Astrocyte (in vitro differentiated cells and primary cell): ENCODE data around the gene PARD3B. TPM values are rescaled to one million over a fixed set of nuclear protein-coding genes. Genes with fewer than 3 reads are reported as not detected.
A peak's percentile ranks its signal among the peaks of the same experiment; 100 is the strongest.

Experiments used
- DNase-seq: peaks from one replicate; pipeline ENCODE4 v3.0.0-alpha.2; 2010; ENCODE audit warnings: low read depth
- FAIRE-seq: peaks from 2 replicates; lab custom pipeline; 2011; peaks lifted over from hg19 to GRCh38; lab: Jason Lieb, UNC
- H2AFZ ChIP-seq: 2 replicates; pipeline ENCODE4 v1.6.0; 2012; ENCODE audit warnings: low read depth, low read length, inconsistent platforms
- H3K27ac ChIP-seq: 2 replicates; pipeline ENCODE4 v1.5.1; 2011; ENCODE audit warnings: low read depth, low read length, inconsistent platforms
- H3K27me3 ChIP-seq: 2 replicates; pipeline ENCODE4 v1.6.0; 2011; ENCODE audit warnings: low read length, inconsistent platforms; ENCODE audit not compliant: insufficient read depth
- H3K36me3 ChIP-seq: 2 replicates; pipeline ENCODE4 v1.5.1; 2011; ENCODE audit warnings: low read length, inconsistent platforms; ENCODE audit not compliant: insufficient read depth
- H3K4me1 ChIP-seq: 2 replicates; pipeline ENCODE4 v1.5.1; 2011; ENCODE audit warnings: low read length, inconsistent platforms; ENCODE audit not compliant: insufficient read depth
- H3K4me2 ChIP-seq: 2 replicates; pipeline ENCODE4 v1.6.0; 2012; ENCODE audit warnings: low read length, inconsistent platforms
- H3K4me3 ChIP-seq: 2 replicates; pipeline ENCODE4 v1.5.1; 2011; ENCODE audit warnings: low read depth, mild to moderate bottlenecking, low read length, inconsistent platforms; ENCODE audit not compliant: insufficient read depth
- H3K79me2 ChIP-seq: 2 replicates; pipeline ENCODE4 v1.6.0; 2012; ENCODE audit warnings: mild to moderate bottlenecking, low read length, inconsistent platforms; ENCODE audit not compliant: insufficient read depth
- H3K9ac ChIP-seq: 2 replicates; pipeline ENCODE4 v1.6.0; 2012; ENCODE audit warnings: mild to moderate bottlenecking, low read length, inconsistent platforms
- H3K9me3 ChIP-seq: 2 replicates; pipeline ENCODE4 v1.5.1; 2012; ENCODE audit warnings: low read depth, mild to moderate bottlenecking, low read length, inconsistent platforms; ENCODE audit not compliant: insufficient read depth
- H4K20me1 ChIP-seq: 2 replicates; pipeline ENCODE4 v1.6.0; 2012; ENCODE audit warnings: low read length, inconsistent platforms; ENCODE audit not compliant: insufficient read depth
- H3K27ac Mint-ChIP-seq: one replicate; pipeline ENCODE4 v1.8.0; 2021; ENCODE audit warnings: mild to moderate bottlenecking, mixed read lengths; ENCODE audit not compliant: unreplicated experiment
- H3K27me3 Mint-ChIP-seq: one replicate; pipeline ENCODE4 v1.8.0; 2021; ENCODE audit warnings: low read depth, mixed read lengths; ENCODE audit not compliant: unreplicated experiment
- H3K36me3 Mint-ChIP-seq: one replicate; pipeline ENCODE4 v1.8.0; 2021; ENCODE audit warnings: low read depth, mixed read lengths; ENCODE audit not compliant: unreplicated experiment
- H3K4me1 Mint-ChIP-seq: one replicate; pipeline ENCODE4 v1.8.0; 2021; ENCODE audit warnings: low read depth, mixed read lengths; ENCODE audit not compliant: unreplicated experiment
- H3K4me3 Mint-ChIP-seq: one replicate; pipeline ENCODE4 v1.8.0; 2021; ENCODE audit warnings: mild to moderate bottlenecking, moderate library complexity, mixed read lengths; ENCODE audit not compliant: unreplicated experiment
- H3K9me3 Mint-ChIP-seq: one replicate; pipeline ENCODE4 v1.8.0; 2021; ENCODE audit warnings: mild to moderate bottlenecking, mixed read lengths; ENCODE audit not compliant: unreplicated experiment
- EZH2 ChIP-seq: IDR thresholded peaks from 2 replicates; pipeline ENCODE4 v1.6.1; 2012; ENCODE audit warnings: mild to moderate bottlenecking, low read length, inconsistent platforms; ENCODE audit not compliant: insufficient read depth
- total RNA-seq: library from RNA; stranded (reverse); gene quantifications from 2 replicates; pipeline ENCODE4 v1.2.1, GENCODE V29; 2021
- TF ChIP-seq, protein P1 (sequence below): IDR thresholded peaks from 2 replicates; pipeline ENCODE4 v1.5.1; 2011; ENCODE audit warnings: low read depth, mild to moderate bottlenecking, inconsistent platforms, low read length, moderate library complexity; ENCODE audit not compliant: insufficient read depth

The PARD3B gene
- total RNA-seq, 1 donor from 2014 or later = 6.5 TPM

GRCh38 chr2:204842661-204843485, 297.6 kb downstream of the PARD3B start:
- peaks cover 1% of the 10 kb centered on the region for H3K9me3 Mint-ChIP-seq
- no peak overlapping the region for H3K4me3 Mint-ChIP-seq
- no peaks in the 10 kb centered on the region for H3K36me3 ChIP-seq
- peak overlapping the region; percentile 44 for H2AFZ ChIP-seq
- peaks cover 18% of the 10 kb centered on the region for H3K4me1 ChIP-seq
- no peaks in the 10 kb centered on the region for H3K36me3 Mint-ChIP-seq
- peak overlapping the region; percentile 72 for H3K27ac ChIP-seq
- peak overlapping the region; percentile 84 for H3K4me2 ChIP-seq
- TF ChIP-seq EZH2 = no peak
- TF ChIP-seq, protein P1, sequence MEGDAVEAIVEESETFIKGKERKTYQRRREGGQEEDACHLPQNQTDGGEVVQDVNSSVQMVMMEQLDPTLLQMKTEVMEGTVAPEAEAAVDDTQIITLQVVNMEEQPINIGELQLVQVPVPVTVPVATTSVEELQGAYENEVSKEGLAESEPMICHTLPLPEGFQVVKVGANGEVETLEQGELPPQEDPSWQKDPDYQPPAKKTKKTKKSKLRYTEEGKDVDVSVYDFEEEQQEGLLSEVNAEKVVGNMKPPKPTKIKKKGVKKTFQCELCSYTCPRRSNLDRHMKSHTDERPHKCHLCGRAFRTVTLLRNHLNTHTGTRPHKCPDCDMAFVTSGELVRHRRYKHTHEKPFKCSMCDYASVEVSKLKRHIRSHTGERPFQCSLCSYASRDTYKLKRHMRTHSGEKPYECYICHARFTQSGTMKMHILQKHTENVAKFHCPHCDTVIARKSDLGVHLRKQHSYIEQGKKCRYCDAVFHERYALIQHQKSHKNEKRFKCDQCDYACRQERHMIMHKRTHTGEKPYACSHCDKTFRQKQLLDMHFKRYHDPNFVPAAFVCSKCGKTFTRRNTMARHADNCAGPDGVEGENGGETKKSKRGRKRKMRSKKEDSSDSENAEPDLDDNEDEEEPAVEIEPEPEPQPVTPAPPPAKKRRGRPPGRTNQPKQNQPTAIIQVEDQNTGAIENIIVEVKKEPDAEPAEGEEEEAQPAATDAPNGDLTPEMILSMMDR = no peak
- peak overlapping the region; percentile 95 for H3K27ac Mint-ChIP-seq
- H3K27me3 Mint-ChIP-seq = no peaks in the 10 kb centered on the region
- peak overlapping the region; percentile 66 for H3K9ac ChIP-seq
- DNase-seq = peak; percentile 92
- H4K20me1 ChIP-seq = no peaks in the 10 kb centered on the region
- no peaks in the 10 kb centered on the region for H3K9me3 ChIP-seq
- H3K4me1 Mint-ChIP-seq = peaks cover 17% of the 10 kb centered on the region
- peak overlapping the region; percentile 43 for H3K4me3 ChIP-seq
- H3K27me3 ChIP-seq = no peaks in the 10 kb centered on the region
- peak; percentile 100 for FAIRE-seq
- no peaks in the 10 kb centered on the region for H3K79me2 ChIP-seq

DNA sequence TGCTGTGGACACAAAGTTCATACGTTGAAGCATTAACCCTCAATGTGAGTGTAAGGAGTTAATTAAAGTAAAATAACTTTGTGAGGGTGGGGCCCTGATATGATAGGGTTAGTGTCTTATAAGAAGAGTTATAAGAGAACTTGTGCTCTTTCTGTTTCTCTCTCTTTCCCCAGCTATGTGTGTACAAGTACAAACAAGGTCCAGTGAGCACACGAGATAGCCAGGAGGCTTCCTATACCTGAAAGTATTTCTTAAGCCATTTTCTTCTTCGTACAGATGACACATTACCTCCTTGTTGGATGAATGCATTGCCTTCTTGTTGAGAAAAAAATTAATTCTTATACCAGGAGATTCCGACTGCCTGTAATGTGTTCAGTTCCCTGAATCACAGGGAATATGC, 301.2 kb downstream of the PARD3B start:
- Histone ChIP-seq H3K4me3 (no peak overlapping the region), H3K79me2 (no peaks in the 10 kb centered on the region), H3K4me2 (no peak overlapping the region), H3K4me1 (peaks cover 18% of the 10 kb centered on the region), H2AFZ (no peak overlapping the region), H4K20me1 (no peaks in the 10 kb centered on the region), H3K36me3 (no peaks in the 10 kb centered on the region), H3K27me3 (no peaks in the 10 kb centered on the region), H3K9me3 (no peaks in the 10 kb centered on the region), H3K9ac (no peak overlapping the region), H3K27ac (no peak overlapping the region)
- FAIRE-seq (no peak), DNase-seq (no peak)
- H3K36me3 Mint-ChIP-seq = no peaks in the 10 kb centered on the region
- TF ChIP-seq, protein P1 = no peak
- no peak for TF ChIP-seq EZH2
- H3K27me3 Mint-ChIP-seq = no peaks in the 10 kb centered on the region
- H3K9me3 Mint-ChIP-seq = no peaks in the 10 kb centered on the region
- no peak overlapping the region for H3K4me3 Mint-ChIP-seq
- H3K27ac Mint-ChIP-seq = no peak overlapping the region
- peaks cover 17% of the 10 kb centered on the region for H3K4me1 Mint-ChIP-seq

DNA sequence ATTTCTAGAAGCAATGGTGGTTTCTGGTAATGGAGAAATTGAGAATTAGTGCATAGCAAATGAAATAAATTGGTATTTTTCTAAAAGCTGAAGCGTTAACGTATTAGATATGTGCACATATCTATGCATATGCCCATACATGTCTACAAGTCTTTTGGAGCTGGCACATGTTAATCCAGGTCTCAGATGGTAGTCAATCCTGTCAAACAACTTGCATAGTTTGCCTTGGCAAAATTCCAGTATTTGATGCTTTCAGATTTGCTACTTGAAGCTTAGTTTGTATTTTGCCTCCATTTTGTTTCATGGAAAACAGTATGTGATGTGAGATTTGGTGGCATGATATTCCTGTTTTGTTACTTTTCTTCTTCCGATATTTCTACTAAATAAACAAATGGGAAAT, 304.6 kb downstream of the PARD3B start:
- no peak overlapping the region for H3K9ac ChIP-seq
- TF ChIP-seq, protein P1 = no peak
- TF ChIP-seq EZH2 = no peak
- FAIRE-seq (no peak), DNase-seq (no peak)
- H4K20me1 ChIP-seq = no peaks in the 10 kb centered on the region
- no peak overlapping the region for H3K4me3 ChIP-seq
- H3K79me2 ChIP-seq = no peaks in the 10 kb centered on the region
- no peak overlapping the region for H2AFZ ChIP-seq
- no peaks in the 10 kb centered on the region for H3K27me3 ChIP-seq
- Mint-ChIP-seq H3K4me1 (no peaks in the 10 kb centered on the region), H3K4me3 (no peak overlapping the region), H3K27me3 (no peaks in the 10 kb centered on the region), H3K36me3 (no peaks in the 10 kb centered on the region), H3K9me3 (no peaks in the 10 kb centered on the region), H3K27ac (no peak overlapping the region)
- H3K27ac ChIP-seq = no peak overlapping the region
- H3K9me3 ChIP-seq = no peaks in the 10 kb centered on the region
- H3K4me1 ChIP-seq = no peaks in the 10 kb centered on the region
- H3K36me3 ChIP-seq = no peaks in the 10 kb centered on the region
- no peak overlapping the region for H3K4me2 ChIP-seq
